ENCODE measurements around the gene PRRG2.

Gene PRRG2

DNA sequence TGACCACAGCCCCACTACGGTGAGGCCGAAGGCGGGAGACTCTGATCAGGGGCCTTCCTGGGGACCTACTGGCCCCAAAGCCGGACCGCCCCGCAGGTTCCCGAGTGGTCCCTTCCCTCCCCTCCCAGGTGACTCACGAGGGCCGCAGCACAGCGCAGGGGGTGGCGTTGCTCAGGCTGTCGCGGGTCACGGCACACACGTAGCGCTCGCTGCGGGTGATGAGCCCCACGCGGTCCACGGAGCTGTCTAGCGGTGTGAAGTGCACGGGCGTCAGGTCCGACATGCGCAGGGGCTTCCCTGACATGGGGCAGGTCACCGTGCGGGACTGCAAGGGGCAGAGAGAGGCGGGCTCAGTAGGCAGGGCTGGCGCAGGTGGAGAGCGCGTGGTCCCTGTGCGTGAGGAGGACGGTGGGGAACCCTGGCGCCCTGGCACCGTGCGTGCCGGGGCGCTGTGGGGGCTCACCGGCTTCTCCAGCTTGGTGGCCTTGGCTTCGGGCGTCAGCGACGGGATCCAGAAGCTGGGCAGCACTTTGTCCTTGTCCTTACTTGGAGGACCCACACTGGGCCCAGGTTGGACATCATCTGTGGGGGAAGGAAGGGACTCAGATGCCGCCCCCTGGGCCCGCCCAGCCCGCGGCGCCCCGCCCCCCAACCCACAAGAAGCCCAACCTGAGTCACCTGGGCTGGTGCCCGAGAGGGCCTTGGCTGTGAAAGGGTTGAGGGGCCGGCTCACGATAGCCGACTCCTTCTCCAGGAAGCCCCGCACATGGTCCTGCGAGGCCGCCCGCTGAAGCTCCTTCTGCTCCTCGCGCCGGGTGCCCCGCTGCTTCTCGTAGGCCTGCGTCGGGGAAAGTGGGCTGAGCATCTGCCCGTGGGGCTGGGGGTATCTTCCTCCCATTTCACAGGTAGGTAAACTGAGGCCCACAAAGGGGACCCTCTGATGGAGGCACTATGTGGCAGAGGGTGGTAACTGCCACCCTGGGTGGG, 24.4 kb upstream of the PRRG2 start:
- TF ChIP-seq, protein P1, sequence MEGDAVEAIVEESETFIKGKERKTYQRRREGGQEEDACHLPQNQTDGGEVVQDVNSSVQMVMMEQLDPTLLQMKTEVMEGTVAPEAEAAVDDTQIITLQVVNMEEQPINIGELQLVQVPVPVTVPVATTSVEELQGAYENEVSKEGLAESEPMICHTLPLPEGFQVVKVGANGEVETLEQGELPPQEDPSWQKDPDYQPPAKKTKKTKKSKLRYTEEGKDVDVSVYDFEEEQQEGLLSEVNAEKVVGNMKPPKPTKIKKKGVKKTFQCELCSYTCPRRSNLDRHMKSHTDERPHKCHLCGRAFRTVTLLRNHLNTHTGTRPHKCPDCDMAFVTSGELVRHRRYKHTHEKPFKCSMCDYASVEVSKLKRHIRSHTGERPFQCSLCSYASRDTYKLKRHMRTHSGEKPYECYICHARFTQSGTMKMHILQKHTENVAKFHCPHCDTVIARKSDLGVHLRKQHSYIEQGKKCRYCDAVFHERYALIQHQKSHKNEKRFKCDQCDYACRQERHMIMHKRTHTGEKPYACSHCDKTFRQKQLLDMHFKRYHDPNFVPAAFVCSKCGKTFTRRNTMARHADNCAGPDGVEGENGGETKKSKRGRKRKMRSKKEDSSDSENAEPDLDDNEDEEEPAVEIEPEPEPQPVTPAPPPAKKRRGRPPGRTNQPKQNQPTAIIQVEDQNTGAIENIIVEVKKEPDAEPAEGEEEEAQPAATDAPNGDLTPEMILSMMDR (IDR thresholded peaks at IDR 0.05; ENCODE audit: low read depth, low read length) = no peak
- DNase-seq (ENCODE audit: low read depth, low spot score) = no peak
- H3K4me3 ChIP-seq (ENCODE audit: low read depth, low read length) = no peak overlapping the region
- in situ Hi-C loops (cut with HindIII; ENCODE audit: low sequenced_read_pairs) = no loop called here

DNA sequence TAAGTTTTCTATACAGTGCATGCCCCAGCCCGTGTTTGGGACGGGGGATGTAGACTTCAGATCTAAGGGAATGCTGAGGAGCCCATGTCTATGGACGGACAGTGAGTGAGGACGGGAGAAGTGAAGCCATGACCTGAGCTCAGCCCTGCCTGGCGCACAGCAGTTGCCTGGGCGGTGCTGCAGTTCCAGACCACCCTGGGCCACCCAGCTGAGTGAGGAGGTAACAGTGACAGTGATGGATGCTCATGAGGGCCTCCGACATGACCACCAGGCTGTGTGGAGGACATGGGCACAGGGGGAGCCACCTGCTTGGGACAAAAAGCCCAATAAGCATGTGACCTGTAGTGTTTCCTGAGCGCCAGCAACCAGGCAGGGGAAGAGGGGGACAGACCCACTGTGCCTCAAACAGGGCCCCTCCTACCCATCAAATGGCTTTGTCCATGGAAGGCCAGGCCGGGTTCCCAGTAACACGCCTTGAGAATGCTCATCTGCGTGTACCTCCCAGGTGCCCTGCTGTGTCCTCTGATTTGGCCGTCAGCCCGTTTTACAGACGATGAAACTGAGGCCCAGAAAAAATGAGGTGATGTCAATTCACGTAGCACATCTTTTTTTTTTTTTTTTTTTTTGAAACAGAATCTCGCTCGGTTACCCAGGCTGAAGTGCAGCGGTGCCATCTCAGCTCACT, 23.3 kb upstream of the PRRG2 start:
- DNase-seq (ENCODE audit: low read depth, low spot score) = no peak
- TF ChIP-seq, protein P1 (IDR thresholded peaks at IDR 0.05; ENCODE audit: low read depth, low read length) = no peak
- in situ Hi-C loops (cut with HindIII; ENCODE audit: low sequenced_read_pairs) = no loop called here
- H3K4me3 ChIP-seq (ENCODE audit: low read depth, low read length) = no peak overlapping the region

DNA sequence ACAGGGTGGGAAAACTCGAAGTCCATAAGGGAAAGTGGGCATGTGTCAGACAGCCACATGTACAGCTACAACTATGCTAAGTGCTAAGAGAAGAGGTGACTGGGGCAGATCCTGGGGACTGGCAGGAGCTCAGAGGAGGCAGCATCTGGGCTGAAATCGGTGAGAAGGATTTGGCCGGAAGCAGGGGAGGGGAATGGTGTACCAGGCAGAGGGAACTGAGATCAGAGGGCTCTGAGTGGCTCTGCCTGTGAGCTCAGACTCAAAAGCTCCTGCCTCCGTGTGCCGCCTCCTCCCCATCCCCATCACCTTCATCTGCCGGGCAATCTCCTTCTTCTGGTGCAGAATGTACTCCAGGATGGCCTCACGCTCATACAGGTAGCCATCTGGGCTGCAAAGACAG, 22.5 kb upstream of the PRRG2 start:
- in situ Hi-C loops (cut with HindIII; ENCODE audit: low sequenced_read_pairs) = no loop called here
- no peak overlapping the region for H3K4me3 ChIP-seq (ENCODE audit: low read depth, low read length)
- TF ChIP-seq, protein P1 (IDR thresholded peaks at IDR 0.05; ENCODE audit: low read depth, low read length) = no peak
- DNase-seq (ENCODE audit: low read depth, low spot score) = no peak

DNA sequence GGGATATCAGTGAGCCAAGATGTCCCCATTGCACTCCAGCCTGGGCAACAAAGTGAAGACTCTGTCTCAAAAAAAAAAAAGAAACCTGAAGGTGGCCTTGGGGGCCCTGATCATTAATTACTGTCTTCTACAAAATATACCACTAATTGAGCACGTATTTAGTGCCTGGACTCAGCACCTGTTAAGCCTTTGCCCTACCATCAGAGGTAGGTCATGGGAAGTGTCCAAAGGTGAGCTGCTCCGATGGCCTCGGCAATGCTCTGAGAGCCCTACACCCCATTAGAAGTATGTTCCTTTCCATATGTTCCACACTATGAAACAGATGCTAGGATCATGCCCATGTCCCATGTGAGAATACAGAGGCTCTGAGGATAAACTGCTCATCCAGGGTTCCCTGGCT, 21.7 kb upstream of the PRRG2 start:
- no peak overlapping the region for H3K4me3 ChIP-seq (ENCODE audit: low read depth, low read length)
- in situ Hi-C loops (cut with HindIII; ENCODE audit: low sequenced_read_pairs) = no loop called here
- TF ChIP-seq, protein P1 (IDR thresholded peaks at IDR 0.05; ENCODE audit: low read depth, low read length) = no peak
- no peak for DNase-seq (ENCODE audit: low read depth, low spot score)

DNA sequence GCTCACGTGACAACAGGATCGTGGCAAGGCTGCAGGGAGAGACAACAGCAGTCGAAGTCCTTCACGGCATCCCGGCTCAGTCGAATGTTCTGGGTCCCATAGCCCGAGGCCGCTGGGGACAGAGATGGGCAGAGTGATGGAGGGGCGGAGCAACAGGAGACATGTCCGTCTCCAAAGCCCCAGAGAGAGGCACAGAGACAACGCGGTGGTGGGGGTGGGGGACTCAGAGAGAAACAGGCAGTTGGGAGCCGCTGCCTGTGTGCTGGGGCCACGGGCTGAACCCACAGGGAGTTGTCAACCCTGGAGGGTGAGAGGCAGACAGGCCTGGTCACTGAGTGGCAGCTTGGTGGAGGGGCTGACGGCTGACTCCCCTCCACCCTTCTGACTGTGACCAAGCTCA, 21.2 kb upstream of the PRRG2 start:
- TF ChIP-seq, protein P1 (IDR thresholded peaks at IDR 0.05; ENCODE audit: low read depth, low read length) = no peak
- no peak overlapping the region for H3K4me3 ChIP-seq (ENCODE audit: low read depth, low read length)
- in situ Hi-C loops (cut with HindIII; ENCODE audit: low sequenced_read_pairs) = no loop called here
- no peak for DNase-seq (ENCODE audit: low read depth, low spot score)

DNA sequence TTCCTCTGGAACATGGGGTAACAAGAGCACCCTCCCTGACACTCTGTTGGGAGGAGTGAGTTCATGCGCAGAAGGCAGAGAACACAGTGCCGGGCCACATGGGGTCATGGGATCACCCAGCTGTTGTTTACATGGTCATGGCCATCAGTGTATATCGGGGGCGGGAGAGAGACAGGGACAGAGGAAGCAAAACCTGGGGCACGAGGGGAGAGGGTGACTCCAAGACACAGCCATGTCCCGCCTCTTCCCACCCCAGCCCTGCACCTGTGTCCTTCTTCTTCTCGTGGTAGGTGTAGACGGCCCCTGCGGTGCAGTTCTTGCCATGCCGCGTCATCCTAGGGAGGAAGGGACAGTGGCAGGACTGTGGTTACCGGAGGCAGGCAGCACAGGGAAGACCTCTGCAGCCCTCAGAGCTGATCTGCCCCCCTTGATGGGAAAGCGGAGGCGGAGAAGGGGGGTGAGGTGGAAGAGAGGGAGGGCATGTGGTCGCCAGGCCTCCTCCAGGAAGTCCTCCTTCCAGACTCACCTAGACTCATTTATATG, 20.7 kb upstream of the PRRG2 start:
- in situ Hi-C loops (cut with HindIII; ENCODE audit: low sequenced_read_pairs) = no loop called here
- no peak overlapping the region for H3K4me3 ChIP-seq (ENCODE audit: low read depth, low read length)
- DNase-seq (ENCODE audit: low read depth, low spot score) = no peak
- TF ChIP-seq, protein P1 (IDR thresholded peaks at IDR 0.05; ENCODE audit: low read depth, low read length) = no peak
